ENCODE data around the gene FAM174C. TPM values are rescaled to one million over a fixed set of nuclear protein-coding genes. Genes with fewer than 3 reads are reported as not detected.

The FAM174C gene
- total and polyA plus RNA-seq, 10 of the 15 experiments (the other 5 are each of a cell fraction or from before 2014, with no cell fraction given), result 0.89 to 94.6 (median 43.6) TPM

DNA sequence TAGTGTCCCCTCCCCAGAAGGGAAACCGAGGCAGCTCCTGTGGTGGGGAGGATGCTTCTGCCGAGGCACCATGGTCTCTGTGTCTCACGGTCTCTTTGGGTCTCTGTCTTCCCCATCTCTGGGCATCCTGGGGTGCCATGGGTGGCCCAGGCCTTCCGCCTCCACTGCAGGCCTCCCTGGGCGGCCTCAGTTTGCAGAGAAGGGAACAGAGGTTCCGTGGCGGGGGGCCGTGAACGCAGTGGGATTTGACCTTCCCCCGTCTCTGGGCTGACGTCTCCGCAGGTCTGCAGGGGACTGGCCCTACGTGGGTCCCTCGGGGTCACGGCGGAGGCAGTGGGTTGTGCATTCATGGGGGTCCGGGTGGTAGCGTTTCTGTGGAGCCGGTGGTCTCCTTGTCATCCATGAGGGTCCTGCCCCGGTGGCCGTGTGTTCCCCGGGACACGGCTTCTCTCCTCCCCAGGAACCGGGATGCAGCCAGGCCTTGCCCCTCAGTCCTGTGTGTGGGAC is 14.9 kb downstream of the FAM174C start:
- no peaks in the 10 kb centered on the region for H3K79me2 ChIP-seq (ENCODE audit: control insufficient read depth, insufficient read depth, low read length)
- in situ Hi-C loops (cut with MboI) (no loop called here), intact Hi-C loops (cut with micrococcal nuclease; ENCODE audit: unreplicated experiment) (no loop called here)
- ChIA-PET CTCF (no interaction called here), POLR2A (interaction anchor here (0.5 kb wide), 1 partner anchor 21 kb away, joined by 3 read pairs; the partner anchor contains the start of gene CIRBP), RAD21 (ENCODE audit: unreplicated experiment) (interaction anchor here (0.5 kb wide), 1 partner anchor 154 kb away, joined by 3 read pairs; no protein-coding TSS in a partner anchor), SMC1A (ENCODE audit: uncharacterized antibody, unreplicated experiment) (no interaction called here)
- no peak overlapping the region for H3K27ac ChIP-seq (ENCODE audit: control insufficient read depth, insufficient read depth)
- H3K9ac ChIP-seq (ENCODE audit: control insufficient read depth, insufficient read depth, low read length), result no peak overlapping the region
- no peaks in the 10 kb centered on the region for H3K9me3 ChIP-seq (replicated peaks; ENCODE audit: control insufficient read depth, insufficient read depth, low read length)
- FAIRE-seq (no peak), DNase-seq (ENCODE audit: low read depth, low spot score) (no peak), ATAC-seq (no peak)
- WGBS (ENCODE audit: insufficient coverage, insufficient replicate concordance, low lambda C conversion rate, missing lambda C conversion rate), result 52% methylated on average over 24 of the region's 24 CpGs
- peaks cover 16% of the 10 kb centered on the region for H3K4me1 ChIP-seq (ENCODE audit: control insufficient read depth, insufficient read depth, low read length)
- no peak overlapping the region for H3K4me3 ChIP-seq
- H2AFZ ChIP-seq (ENCODE audit: control insufficient read depth, low read depth, low read length), result no peak overlapping the region
- no peak overlapping the region for H3K4me2 ChIP-seq (ENCODE audit: control insufficient read depth, insufficient read depth)
- BruUV-seq (replicated peaks), result no TSS peak
- no peaks in the 10 kb centered on the region for H4K20me1 ChIP-seq (ENCODE audit: control insufficient read depth, insufficient read depth)
- no peaks in the 10 kb centered on the region for H3K36me3 ChIP-seq (ENCODE audit: control insufficient read depth in 2 of 2, insufficient read depth in 2 of 2, low read length in 1 of 2)
- peaks cover 5 to 7% of the 10 kb centered on the region in 2 experiments; a peak in 3 of 4 replicates for H3K27me3 ChIP-seq (replicated peaks in 1 of 2; ENCODE audit: control insufficient read depth in 2 of 2, insufficient read depth in 2 of 2, low read length in 1 of 2)
- TF ChIP-seq PML (IDR thresholded peaks at IDR 0.05; ENCODE audit: low read length), result no peak
- no peak for TF ChIP-seq RCOR1 (conservative IDR thresholded peaks at IDR 0.05; ENCODE audit: low read depth, low read length)
- TF ChIP-seq EED (IDR thresholded peaks at IDR 0.05; ENCODE audit: low read depth), result no peak
- no peak for TF ChIP-seq TCF3 (IDR thresholded peaks at IDR 0.05; ENCODE audit: borderline replicate concordance, insufficient read depth, low read depth, low read length)
- no peak for TF ChIP-seq ATF7 (IDR thresholded peaks at IDR 0.05; ENCODE audit: low read depth)
- TF ChIP-seq LARP7 (IDR thresholded peaks at IDR 0.05), result no peak
- no peak for TF ChIP-seq ZBED1 (IDR thresholded peaks at IDR 0.05; ENCODE audit: borderline replicate concordance)
- no peak for TF ChIP-seq RELB (IDR thresholded peaks at IDR 0.05; ENCODE audit: low read depth)
- TF ChIP-seq CBX5 (IDR thresholded peaks at IDR 0.05; ENCODE audit: low read depth), result no peak
- TF ChIP-seq, protein P1, sequence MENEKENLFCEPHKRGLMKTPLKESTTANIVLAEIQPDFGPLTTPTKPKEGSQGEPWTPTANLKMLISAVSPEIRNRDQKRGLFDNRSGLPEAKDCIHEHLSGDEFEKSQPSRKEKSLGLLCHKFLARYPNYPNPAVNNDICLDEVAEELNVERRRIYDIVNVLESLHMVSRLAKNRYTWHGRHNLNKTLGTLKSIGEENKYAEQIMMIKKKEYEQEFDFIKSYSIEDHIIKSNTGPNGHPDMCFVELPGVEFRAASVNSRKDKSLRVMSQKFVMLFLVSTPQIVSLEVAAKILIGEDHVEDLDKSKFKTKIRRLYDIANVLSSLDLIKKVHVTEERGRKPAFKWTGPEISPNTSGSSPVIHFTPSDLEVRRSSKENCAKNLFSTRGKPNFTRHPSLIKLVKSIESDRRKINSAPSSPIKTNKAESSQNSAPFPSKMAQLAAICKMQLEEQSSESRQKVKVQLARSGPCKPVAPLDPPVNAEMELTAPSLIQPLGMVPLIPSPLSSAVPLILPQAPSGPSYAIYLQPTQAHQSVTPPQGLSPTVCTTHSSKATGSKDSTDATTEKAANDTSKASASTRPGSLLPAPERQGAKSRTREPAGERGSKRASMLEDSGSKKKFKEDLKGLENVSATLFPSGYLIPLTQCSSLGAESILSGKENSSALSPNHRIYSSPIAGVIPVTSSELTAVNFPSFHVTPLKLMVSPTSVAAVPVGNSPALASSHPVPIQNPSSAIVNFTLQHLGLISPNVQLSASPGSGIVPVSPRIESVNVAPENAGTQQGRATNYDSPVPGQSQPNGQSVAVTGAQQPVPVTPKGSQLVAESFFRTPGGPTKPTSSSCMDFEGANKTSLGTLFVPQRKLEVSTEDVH (IDR thresholded peaks at IDR 0.05; ENCODE audit: low read depth, partially characterized antibody), result no peak
- TF ChIP-seq EZH2 (IDR thresholded peaks at IDR 0.05; ENCODE audit: borderline replicate concordance, control insufficient read depth, low read depth, low read length), result no peak
- TF ChIP-seq, protein P2, sequence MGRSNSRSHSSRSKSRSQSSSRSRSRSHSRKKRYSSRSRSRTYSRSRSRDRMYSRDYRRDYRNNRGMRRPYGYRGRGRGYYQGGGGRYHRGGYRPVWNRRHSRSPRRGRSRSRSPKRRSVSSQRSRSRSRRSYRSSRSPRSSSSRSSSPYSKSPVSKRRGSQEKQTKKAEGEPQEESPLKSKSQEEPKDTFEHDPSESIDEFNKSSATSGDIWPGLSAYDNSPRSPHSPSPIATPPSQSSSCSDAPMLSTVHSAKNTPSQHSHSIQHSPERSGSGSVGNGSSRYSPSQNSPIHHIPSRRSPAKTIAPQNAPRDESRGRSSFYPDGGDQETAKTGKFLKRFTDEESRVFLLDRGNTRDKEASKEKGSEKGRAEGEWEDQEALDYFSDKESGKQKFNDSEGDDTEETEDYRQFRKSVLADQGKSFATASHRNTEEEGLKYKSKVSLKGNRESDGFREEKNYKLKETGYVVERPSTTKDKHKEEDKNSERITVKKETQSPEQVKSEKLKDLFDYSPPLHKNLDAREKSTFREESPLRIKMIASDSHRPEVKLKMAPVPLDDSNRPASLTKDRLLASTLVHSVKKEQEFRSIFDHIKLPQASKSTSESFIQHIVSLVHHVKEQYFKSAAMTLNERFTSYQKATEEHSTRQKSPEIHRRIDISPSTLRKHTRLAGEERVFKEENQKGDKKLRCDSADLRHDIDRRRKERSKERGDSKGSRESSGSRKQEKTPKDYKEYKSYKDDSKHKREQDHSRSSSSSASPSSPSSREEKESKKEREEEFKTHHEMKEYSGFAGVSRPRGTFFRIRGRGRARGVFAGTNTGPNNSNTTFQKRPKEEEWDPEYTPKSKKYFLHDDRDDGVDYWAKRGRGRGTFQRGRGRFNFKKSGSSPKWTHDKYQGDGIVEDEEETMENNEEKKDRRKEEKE (IDR thresholded peaks at IDR 0.05), result no peak
- no peak for TF ChIP-seq BACH1 (IDR thresholded peaks at IDR 0.05; ENCODE audit: borderline replicate concordance)

Measured in GM12878 (cell line).